Left ventricle myocardium superior (tissue), 1 donor: ENCODE measurements around the gene RBP3. TPM values are rescaled to one million over a fixed set of nuclear protein-coding genes. Genes with fewer than 3 reads are reported as not detected.

ENCODE experiments used
- ATAC-seq: fragments of 200-7000 bp; cut with Tn5 transposase; one replicate; pipeline ENCODE4 v1.9.1; 2020; ENCODE audit warnings: mild to moderate bottlenecking, moderate library complexity
- DNase-seq: peaks from one replicate; pipeline ENCODE4 v3.0.0-alpha.2; 2020
- intact Hi-C: fragments of 100-400 bp; cut with micrococcal nuclease; formaldehyde crosslinking; loops from one replicate; pipeline ENCODE4 v1.11.0; 2022
- total RNA-seq: library from RNA; stranded (reverse); fragmentation: NEBNext Ultra II Directional; extraction: Animal tissue kit (Norgen Biotek cat#: 25700); gene quantifications from one replicate; pipeline ENCODE4 v1.2.1, GENCODE V29; 2021
- donor health status: DM: no; HTN: yes; CAD: no; lungs with severe emphysema.

RBP3 gene
- total RNA-seq, 1 donor from 2014 or later: not detected

- ATAC-seq (no peak), DNase-seq (no peak)
- intact Hi-C loops: no loop called here
Observed at GRCh38 chr10:47366181-47366631, 18.0 kb downstream of the RBP3 start.

- ATAC-seq: no peak
- intact Hi-C loops: no loop called here
- no peak for DNase-seq
Observed at GRCh38 chr10:47366731-47367460, 18.7 kb downstream of the RBP3 start.

- no peak for DNase-seq
- no peak for ATAC-seq
- intact Hi-C loops: no loop called here
Observed at GRCh38 chr10:47367646-47368045, 19.5 kb downstream of the RBP3 start.

GRCh38 chr10:47368431-47369180, 20.4 kb downstream of the RBP3 start:
- DNase-seq (no peak), ATAC-seq (no peak)
- intact Hi-C loops: no loop called here

GRCh38 chr10:47369251-47369894, 21.2 kb downstream of the RBP3 start:
- intact Hi-C loops: no loop called here
- DNase-seq: no peak
- no peak for ATAC-seq

GRCh38 chr10:47370015-47370767, 22.0 kb downstream of the RBP3 start:
- DNase-seq (no peak), ATAC-seq (no peak)
- intact Hi-C loops: no loop called here

GRCh38 chr10:47370878-47371277, 22.7 kb downstream of the RBP3 start:
- intact Hi-C loops: no loop called here
- no peak for DNase-seq

GRCh38 chr10:47371629-47372485, 23.7 kb downstream of the RBP3 start:
- intact Hi-C loops: no loop called here
- no peak for DNase-seq
- no peak for ATAC-seq

More at GRCh38 chr10:47370878-47371277, 22.7 kb downstream of the RBP3 start:
- no peak for ATAC-seq

- no peak for DNase-seq
- no peak for ATAC-seq
- intact Hi-C loops: no loop called here
Observed at GRCh38 chr10:47372726-47373125, 24.6 kb downstream of the RBP3 start.

- no peak for ATAC-seq
- intact Hi-C loops: no loop called here
- DNase-seq: no peak
Observed at GRCh38 chr10:47374611-47375536, 26.7 kb downstream of the RBP3 start.

- intact Hi-C loops: no loop called here
- no peak for ATAC-seq
- no peak for DNase-seq
Observed at GRCh38 chr10:47376522-47377220, 28.5 kb downstream of the RBP3 start.

- intact Hi-C loops: no loop called here
- ATAC-seq (no peak), DNase-seq (no peak)
Observed at GRCh38 chr10:47378183-47378510, 30.0 kb downstream of the RBP3 start.

GRCh38 chr10:47378606-47379444, 30.7 kb downstream of the RBP3 start:
- intact Hi-C loops: no loop called here
- no peak for DNase-seq
- ATAC-seq: no peak

- DNase-seq (no peak), ATAC-seq (no peak)
- intact Hi-C loops: no loop called here
Observed at GRCh38 chr10:47379445-47379785, 31.3 kb downstream of the RBP3 start.

GRCh38 chr10:47379901-47380300, 31.7 kb downstream of the RBP3 start:
- no peak for DNase-seq
- ATAC-seq: no peak
- intact Hi-C loops: no loop called here

- ATAC-seq (no peak), DNase-seq (no peak)
- intact Hi-C loops: no loop called here
Observed at GRCh38 chr10:47380341-47381102, 32.4 kb downstream of the RBP3 start.
